ENCODE measurements around the gene SLIT3. TPM values are rescaled to one million over a fixed set of nuclear protein-coding genes. Genes with fewer than 3 reads are reported as not detected.

Gene SLIT3
- total and polyA plus RNA-seq, 2 donors from 2014 or later, result 14.5 to 54.1 TPM

DNA sequence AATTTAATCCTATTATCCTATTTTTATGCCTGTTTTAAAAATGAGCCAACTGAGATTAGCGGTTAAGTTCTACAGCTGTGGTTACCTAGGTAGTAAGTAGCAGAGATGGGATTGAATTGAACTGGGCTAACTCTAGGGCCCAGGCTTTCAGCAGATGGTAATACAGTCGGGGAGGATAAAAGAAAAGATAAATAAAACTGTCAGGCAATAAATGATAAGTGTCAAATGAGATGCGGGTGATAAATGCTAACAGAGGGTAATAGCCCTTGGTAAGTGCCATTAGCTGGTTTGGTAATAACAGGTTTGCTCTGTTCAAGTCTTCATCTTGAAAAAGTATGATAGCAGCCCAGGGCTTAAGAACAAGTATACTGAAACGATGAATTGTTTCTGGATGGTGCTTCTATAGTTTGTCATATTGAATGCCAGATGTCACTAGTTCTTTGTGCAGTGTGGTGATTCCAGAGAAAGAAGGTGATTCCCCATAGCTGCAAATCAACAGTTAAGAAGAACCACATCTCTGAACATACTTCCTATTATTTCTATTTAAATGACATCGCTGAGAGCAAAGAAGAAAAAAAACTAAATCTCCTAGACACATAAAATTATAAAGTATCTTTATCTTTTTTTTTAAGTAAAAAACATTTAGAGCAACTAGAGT, 360.9 kb downstream of the SLIT3 start:
- no peak overlapping the region for H3K27ac ChIP-seq (ENCODE audit: low read depth in 2 of 2, low read length in 2 of 2)
- no peaks in the 10 kb centered on the region for H3K9me3 ChIP-seq (ENCODE audit: control insufficient read depth in 2 of 3, insufficient read depth in 1 of 3, low read length in 3 of 3)
- FAIRE-seq (peak; percentile 52), DNase-seq (no peak)
- TF ChIP-seq, protein P1, sequence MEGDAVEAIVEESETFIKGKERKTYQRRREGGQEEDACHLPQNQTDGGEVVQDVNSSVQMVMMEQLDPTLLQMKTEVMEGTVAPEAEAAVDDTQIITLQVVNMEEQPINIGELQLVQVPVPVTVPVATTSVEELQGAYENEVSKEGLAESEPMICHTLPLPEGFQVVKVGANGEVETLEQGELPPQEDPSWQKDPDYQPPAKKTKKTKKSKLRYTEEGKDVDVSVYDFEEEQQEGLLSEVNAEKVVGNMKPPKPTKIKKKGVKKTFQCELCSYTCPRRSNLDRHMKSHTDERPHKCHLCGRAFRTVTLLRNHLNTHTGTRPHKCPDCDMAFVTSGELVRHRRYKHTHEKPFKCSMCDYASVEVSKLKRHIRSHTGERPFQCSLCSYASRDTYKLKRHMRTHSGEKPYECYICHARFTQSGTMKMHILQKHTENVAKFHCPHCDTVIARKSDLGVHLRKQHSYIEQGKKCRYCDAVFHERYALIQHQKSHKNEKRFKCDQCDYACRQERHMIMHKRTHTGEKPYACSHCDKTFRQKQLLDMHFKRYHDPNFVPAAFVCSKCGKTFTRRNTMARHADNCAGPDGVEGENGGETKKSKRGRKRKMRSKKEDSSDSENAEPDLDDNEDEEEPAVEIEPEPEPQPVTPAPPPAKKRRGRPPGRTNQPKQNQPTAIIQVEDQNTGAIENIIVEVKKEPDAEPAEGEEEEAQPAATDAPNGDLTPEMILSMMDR (IDR thresholded peaks at IDR 0.05; ENCODE audit: borderline replicate concordance, extremely low read depth, insufficient read depth), result no peak
- no peaks in the 10 kb centered on the region for H3K4me1 ChIP-seq (ENCODE audit: control insufficient read depth in 2 of 3, insufficient read depth in 2 of 3, low read depth in 1 of 3, low read length in 3 of 3)
- no peaks in the 10 kb centered on the region for H3K36me3 ChIP-seq (ENCODE audit: control insufficient read depth in 2 of 3, insufficient read depth in 3 of 3, low read length in 3 of 3)
- no peak overlapping the region for H3K4me3 ChIP-seq (ENCODE audit: low read length in 3 of 3)
- no peak overlapping the region for H3K9ac ChIP-seq (ENCODE audit: low read length in 3 of 3)
- intact Hi-C loops (cut with DNase I), result no loop called here
- H3K27me3 ChIP-seq (ENCODE audit: control insufficient read depth, insufficient read depth, low read length), result no peaks in the 10 kb centered on the region

DNA sequence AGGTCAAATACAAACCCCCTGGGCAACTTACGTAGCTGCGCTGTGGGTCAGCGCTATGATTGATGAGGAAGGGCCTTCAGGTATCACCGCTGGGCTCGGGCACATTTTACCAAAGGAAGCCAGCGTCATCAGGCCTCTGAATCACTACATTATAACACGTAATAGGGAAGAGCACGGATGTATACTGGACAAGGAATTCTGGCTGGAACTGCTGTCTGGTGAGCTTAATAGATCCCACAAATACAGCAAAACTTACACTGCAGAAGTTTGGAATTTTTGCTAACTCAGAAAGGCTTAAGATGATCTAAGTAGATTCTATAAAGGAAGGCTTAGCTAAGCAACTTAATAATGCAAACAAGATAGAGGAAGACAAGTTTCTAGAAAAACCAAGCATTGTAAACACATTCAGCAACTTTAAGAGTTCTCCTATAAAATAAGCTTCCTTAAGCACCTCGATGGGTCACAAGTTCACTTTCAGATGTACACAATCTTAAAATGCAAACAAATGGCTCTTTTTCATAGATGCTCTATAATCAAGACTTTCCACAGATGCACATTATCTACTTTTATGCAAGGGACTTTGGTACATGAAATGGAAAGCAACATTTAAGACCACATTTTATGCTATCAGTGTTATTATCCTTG, 361.7 kb downstream of the SLIT3 start:
- H3K27me3 ChIP-seq (ENCODE audit: control insufficient read depth, insufficient read depth, low read length), result no peaks in the 10 kb centered on the region
- no peaks in the 10 kb centered on the region for H3K4me1 ChIP-seq (ENCODE audit: control insufficient read depth in 2 of 3, insufficient read depth in 2 of 3, low read depth in 1 of 3, low read length in 3 of 3)
- no peak overlapping the region for H3K27ac ChIP-seq (ENCODE audit: low read depth in 2 of 2, low read length in 2 of 2)
- no peak for DNase-seq
- FAIRE-seq, result no peak
- no peak overlapping the region for H3K9ac ChIP-seq (ENCODE audit: low read length in 3 of 3)
- intact Hi-C loops (cut with DNase I), result no loop called here
- no peak overlapping the region for H3K4me3 ChIP-seq (ENCODE audit: low read length in 3 of 3)
- TF ChIP-seq, protein P1 (IDR thresholded peaks at IDR 0.05; ENCODE audit: borderline replicate concordance, extremely low read depth, insufficient read depth), result no peak
- H3K9me3 ChIP-seq (ENCODE audit: control insufficient read depth in 2 of 3, insufficient read depth in 1 of 3, low read length in 3 of 3), result no peaks in the 10 kb centered on the region
- H3K36me3 ChIP-seq (ENCODE audit: control insufficient read depth in 2 of 3, insufficient read depth in 3 of 3, low read length in 3 of 3), result no peaks in the 10 kb centered on the region

DNA sequence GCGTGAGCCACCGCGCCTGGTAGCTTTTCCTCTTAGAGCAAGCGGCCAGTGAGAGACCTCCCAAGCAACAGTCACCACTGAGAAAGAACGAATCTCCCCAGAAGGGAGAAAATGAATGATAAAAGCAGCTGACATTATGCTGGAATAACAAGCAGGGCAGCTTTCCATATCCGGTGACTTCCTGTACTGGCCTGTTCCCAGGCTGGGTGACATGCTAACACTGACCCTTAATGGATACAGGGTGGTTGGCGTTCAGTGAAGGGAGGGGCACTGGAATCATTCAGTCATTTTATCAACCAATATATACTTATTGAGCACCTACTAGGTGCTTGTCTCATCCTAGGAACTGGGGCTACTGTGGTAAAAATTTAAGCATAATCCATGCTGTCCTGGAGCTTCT, 364.4 kb downstream of the SLIT3 start:
- Histone ChIP-seq H3K36me3 (ENCODE audit: control insufficient read depth in 2 of 3, insufficient read depth in 3 of 3, low read length in 3 of 3) (no peaks in the 10 kb centered on the region), H3K27me3 (ENCODE audit: control insufficient read depth, insufficient read depth, low read length) (no peaks in the 10 kb centered on the region), H3K4me1 (ENCODE audit: control insufficient read depth in 2 of 3, insufficient read depth in 2 of 3, low read depth in 1 of 3, low read length in 3 of 3) (no peaks in the 10 kb centered on the region), H3K9ac (ENCODE audit: low read length in 3 of 3) (no peak overlapping the region), H3K4me3 (ENCODE audit: low read length in 3 of 3) (no peak overlapping the region), H3K9me3 (ENCODE audit: control insufficient read depth in 2 of 3, insufficient read depth in 1 of 3, low read length in 3 of 3) (no peaks in the 10 kb centered on the region), H3K27ac (ENCODE audit: low read depth in 2 of 2, low read length in 2 of 2) (no peak overlapping the region)
- intact Hi-C loops (cut with DNase I), result no loop called here
- TF ChIP-seq, protein P1 (IDR thresholded peaks at IDR 0.05; ENCODE audit: borderline replicate concordance, extremely low read depth, insufficient read depth), result no peak
- DNase-seq (no peak), FAIRE-seq (no peak)
